AG08396 (cell line): Measurements from ENCODE around the gene COL16A1.

Source experiments
- DNase-seq: peaks from one replicate; pipeline ENCODE4 v3.0.0; 2012; ENCODE audit warnings: low spot score, mixed read lengths

Gene COL16A1

DNA sequence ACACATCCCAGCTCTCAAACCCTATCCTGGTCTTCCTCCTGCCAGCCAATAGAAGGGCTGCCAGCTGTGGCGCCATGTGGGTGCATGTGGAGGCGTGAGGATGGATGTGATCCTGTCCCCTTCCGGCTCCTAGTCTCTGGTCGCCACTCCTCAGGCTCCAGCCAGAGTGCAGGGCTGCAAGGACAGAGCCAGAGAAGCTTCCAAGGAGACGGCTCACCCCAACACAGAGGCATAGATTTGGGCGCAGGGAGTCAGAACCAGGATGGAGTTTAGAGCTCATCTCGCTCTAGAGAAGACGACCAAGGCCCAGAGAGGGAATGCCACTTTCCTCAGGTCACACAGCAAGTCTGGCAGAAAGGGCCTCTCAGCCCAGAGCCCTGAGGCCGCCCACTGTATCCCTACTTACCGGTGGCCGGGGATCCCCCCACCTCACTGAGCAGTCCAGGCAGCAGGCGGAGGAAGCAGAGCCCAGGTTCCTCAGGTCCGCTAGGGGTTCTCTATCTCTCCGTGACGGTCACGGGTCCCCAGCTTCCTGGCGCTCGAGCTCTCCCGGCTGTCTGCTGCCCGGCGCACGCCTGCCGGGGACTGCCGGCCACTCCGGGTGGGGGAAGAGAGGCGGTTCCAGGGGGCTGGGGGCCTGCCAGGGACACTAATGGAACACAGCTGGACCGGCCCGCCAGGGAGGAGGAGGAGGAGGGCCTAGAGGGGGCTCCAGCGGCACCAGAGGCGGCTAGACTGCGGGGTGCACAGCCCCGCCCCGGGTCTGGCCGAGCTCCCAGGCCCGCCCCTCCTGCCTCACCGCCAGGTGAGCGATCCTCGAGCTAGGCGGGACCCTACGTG lies at the start of gene COL16A1:
TSS of gene COL16A1 (minus strand) at position 587 of the 840 bp plus-strand sequence. CDS start 1,824 bp downstream, outside the sequence.
- DNase-seq = peak; percentile 83

DNA sequence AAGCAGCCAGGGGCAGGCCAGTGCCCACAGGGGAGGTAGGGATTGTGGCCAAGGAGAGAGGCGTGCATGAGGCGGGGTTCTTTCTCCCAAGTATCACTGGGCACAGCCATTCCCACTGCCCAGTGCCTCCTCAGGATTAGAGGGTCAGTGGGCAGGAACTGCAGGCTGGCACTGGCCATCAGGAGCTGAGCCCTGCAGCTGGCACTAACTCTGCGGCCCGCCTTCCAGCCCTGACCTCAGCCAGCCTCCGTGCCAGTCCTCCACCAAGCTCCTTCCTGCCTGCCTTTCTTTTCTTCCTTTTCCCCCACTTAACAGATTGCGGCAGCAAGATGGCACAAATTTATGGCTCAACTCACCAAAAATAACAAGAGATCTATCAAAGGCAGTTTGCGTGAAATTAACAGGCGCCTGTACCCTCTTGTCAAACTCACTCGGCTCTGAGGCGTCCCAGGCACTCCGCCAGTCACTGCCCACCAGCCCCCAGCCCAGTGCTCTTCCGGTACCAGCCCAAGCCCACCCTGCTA lies 49.2 kb upstream of the COL16A1 start:
- no peak for DNase-seq

DNA sequence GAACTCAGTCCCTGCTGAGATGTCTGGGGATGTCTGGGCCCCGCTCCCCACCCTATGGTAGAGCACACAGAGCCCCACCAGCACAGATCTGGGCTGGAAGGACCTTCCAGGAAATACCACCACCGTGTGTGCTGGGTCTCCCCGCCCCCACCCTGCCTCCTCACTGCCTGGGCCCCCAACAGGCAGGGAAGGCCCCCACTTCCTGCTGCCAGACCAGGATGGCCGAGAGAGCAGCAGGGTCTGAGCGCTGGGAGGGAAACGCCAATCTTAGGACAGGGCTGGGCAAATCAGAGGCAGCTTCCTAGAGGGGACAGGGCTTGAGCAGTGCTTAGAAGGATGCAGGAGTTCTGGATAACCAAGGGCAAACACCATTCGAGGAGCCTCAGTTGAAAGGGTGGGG lies 48.4 kb upstream of the COL16A1 start:
- no peak for DNase-seq

DNA sequence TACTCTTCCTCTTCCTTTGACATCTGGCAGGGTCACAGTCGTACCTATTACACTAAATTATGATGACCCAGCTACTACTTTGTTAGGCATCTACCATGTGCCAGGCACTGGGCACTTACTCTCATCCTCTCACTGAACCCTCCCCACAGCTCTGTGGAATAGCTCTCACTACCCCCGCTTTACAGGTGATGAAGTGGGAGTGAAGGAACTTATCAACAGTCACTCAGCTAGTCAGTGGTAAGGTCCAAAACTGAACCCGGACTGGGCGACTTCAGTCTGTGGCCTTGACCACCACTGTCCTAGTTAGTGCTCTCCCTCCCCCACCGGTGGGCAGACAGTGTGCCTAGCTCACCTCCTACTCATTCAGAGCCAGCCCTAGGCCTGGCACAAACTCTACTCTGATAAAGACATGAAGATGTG lies 48.0 kb upstream of the COL16A1 start:
- no peak for DNase-seq

DNA sequence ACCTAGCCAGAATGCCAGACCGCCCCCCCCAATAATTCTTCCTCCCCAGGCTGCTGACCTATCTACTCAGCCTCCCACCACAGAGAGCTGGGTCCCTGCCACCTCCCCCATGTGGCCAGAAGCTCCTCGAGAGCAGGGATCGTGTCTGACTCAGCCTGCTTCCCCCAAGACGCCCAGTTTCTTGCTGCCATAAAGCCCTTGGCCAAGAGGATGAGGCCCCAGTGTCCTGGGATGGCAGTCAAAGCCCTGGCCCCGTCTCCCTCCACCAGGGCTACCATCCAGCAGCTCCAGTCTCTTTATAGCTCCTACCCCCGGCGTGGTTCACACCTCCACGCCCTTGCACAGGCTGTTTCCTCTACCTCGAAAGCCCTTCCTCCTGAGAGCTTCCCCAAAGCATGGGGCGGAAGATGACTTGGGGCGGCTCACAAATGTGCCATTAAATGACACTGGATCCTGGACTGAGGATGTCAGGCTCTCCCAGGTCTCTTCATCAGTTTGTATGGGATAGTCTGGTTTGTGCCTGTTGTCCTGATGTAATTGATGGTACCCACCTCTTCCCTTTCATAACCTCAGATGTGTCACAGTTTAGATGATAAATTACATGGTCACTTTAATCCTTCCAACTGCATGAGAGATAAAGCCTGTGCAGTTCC lies 47.2 kb upstream of the COL16A1 start:
- DNase-seq = peak; percentile 66

DNA sequence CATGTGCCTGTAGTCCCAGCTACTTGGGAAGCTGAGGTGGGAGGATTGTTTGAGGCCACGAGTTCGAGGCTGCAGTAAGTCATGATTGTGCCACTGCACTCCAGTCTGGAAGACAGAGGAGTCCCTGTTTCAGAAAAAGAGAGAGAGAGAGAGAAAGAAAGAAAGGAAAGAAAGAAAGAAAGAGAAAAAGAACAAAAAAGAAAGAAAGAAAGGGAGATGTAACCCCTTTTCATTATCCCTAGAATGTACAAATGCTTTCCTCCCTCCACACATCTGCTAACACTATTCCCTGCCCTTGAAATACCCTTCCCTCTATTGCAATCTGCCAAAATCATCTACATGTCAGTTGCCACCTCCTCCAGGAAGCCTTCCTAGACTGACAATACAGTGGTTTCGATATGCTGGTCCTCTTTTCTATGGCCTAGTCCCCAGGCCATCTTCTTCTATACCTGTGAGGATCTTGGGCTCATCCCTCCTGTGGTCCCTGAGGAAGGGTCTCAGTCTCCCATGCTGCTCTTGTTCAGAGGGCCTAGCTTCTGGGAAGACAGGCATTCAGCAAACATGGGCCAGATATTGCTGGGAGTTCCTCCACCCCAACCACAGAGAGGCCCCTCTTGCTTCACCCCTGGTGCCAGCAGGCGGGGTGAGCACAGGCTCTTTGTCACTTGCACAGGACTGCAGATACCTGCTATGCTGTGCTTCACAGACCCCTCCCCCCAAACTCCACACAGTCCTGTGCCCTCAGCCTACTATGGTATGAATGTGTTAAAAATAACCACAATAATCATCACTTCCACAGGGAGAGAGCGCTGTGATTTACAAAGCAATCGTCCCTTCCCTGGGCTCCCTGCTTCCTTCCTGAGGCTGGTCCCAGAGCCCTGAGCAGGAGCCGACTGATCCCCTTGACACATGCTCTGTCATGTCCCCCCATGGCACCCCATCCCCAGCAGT lies 46.2 kb upstream of the COL16A1 start:
- DNase-seq = no peak

DNA sequence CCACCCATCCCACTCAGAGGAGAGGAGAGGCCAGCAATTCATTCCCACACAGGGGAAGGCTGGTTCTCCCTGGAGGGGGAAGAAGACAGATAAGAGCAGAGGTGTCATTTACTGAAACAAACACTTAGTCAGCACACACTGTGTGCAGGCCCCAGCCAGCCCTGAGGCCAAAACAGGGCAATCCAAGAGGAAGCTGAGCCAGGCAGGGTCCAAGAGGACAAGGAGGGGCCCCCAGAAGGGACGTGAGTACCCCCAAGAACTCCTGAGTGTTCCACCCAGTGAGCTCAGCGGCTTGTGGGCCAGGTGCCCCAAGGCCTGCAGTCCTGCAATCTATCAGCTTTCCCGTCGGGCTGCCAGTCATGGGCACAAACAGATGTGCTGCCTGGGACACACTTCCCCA lies 44.5 kb upstream of the COL16A1 start:
- DNase-seq = no peak

DNA sequence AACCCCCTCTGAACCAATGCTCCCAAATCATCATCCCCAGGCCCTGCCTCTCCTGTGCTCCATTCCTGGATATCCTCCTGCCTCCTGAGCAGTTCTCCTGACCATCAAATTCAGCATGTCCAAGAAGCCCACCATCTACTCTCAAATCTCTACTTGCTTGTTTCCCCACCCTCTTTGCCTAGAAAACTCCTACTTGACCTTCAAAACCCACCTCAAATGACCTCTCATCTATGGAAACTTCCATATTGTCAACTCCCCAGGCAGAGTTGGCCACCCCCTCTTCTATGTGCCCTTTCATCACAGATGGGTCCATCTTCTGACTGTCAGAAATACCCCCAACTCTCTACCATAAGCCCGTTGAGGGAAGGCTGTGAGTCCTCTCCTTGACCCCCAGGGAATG lies 43.5 kb upstream of the COL16A1 start:
- DNase-seq = no peak

DNA sequence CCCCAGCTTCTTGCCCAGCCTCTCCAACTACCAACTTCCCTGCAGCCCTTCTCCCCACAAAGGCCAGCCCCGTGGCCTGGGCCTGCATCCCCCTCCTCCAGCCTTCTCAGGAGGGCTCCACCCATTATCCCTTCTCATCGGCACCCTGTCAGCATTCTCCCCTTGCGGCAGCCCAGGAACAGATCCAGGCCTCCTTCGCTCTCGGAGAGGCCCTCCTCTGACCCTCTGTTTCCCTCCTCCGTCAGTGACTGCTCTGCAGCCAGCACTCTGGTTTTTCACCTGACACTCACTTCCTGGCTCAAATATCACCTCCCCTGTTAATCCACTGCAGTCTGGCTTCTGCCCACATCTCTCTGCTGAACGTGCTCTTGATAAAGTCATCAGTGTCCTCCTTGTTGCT lies 42.9 kb upstream of the COL16A1 start:
- no peak for DNase-seq

DNA sequence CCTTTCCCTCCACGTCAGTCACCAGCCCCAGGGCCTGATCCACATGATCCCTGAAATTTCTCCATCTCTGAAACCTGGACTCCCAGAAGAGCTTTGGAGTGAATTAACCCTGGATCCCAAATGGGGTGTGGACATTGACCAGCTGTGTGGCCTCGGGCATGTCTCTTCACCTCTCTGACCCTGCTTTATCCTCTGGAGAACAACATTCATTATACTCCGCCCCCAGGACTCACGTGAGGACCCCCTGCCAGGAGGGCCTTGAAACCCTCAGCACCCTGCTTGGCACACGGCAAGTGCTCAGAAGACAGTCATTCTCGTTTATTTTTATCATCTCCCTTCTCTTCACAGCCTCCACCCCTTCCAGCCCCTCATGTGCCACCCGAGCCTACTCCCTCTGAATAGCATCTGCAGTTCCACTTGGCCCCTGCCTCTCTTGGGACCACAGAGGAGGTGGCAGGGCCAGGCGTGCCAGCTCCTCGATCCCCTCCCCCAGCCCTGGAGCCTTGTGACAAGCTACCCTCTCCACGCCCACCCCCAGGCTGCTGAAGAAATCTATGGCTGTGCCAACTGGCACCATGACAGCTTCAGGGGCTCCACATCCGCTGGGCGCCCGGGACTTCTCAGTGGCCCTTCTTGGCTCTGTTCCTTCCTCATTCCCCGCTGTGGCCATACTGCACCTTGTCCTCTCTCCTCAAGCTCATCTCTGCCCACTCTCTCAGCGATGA lies 42.3 kb upstream of the COL16A1 start:
- no peak for DNase-seq

DNA sequence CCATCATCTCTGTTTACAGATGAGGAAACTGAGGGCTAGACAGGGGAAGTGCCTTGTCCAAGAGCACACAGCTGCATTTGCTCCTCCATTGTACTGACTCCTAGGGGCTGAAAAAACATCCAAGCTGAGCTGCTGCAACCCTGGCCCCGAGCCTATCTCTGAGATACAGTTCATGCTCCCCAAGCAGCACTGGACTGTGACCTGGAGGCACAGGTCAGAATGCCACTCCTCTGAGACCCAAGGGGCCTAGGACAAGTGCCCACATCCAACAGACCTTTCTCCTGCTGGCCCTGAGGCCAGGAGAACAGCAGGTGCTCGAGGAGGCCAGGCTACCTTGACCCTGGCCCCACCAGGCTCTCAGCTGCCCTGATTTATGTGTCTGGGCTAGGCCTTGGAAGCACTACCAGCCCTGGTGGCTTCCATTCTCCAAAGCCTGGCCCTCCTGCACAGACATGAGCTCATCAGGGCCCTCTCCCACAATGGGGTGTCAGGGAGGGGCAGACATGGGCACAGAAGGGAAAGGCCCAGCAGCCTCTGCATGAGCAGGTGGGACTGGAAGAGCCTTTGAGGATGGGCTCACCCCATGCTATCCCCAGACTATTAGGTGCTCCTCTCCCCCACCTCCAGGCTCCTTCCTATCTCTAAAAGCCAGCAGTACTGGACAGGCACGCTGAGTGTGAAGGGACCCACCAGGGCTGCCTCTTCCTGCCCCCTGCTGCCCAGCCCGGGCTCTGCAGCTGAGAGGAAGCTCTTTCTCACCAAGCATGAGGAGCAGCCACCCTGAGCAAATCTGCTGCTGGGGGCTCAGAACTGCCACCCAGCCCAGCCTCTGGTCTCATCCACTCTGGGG lies 41.5 kb upstream of the COL16A1 start:
- peak; percentile 92 for DNase-seq

DNA sequence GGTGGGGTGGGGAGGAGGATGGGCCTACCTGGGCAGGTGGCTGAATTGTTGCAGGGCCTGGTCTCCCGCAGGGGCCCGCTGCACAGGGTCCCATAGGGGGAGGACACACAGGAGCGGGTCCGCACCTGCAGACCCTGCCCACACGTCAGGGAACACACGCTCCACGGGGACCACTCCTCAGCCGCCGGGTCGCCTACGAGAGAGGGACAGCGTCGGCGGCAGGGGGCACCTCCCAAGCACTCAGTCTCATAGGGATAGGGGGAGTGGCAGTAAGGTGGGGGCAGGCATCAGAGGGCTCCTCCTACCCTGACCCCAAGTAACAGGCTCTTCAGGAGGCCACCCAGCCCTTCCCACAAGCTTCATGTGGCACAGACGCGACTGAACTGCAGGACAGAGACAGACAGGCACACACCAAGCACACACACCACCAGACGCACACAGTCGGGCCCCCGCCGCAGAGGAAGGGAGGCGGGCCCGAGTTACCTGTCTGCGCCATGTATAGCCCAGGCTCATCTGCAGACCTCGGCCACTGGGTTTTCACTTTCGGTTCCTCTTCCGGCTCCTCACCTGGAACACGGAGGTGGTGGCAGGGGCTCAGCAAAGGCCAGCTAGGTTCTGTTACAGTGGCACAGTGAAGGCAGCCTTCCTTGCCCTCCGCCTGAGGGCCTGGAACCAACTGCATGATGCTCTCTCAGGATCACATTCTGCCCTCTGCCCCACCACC lies 40.5 kb upstream of the COL16A1 start:
- no peak for DNase-seq

DNA sequence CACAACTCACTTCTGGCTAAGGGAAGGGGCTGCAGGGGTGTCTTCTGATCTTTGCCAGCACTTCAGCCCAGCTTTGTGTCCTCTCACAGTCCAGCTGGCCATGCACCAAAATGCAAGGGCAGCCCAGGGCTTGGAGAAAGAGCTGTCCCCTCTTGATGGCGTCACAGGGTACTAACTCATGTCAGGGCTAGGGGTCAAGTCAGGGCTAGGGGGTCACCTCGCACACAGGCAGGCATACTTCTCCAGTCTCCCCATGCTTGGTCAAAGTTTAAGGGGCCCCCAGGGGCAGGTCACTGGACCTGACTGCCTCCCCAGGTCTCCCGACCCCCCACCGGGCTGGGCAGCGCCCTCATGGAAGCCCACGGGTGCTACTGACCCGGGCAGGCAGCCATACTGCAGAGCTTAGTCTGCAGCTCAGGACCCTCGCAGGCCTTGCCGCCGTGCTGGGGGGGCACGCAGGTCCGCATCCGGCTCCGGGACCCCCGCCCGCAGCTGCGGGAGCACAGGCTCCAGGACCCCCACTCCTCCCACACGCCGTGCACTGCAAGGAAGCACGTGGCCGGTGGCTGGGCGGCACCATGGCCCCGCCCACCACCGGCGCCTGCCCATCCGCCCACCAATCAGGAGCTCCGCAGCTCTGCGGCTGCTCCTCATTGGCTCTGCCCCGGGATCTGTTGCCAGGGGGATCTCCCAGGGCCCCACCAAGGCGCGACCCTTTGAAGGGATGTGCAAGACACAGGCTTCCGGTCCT lies 38.8 kb upstream of the COL16A1 start:
- no peak for DNase-seq

DNA sequence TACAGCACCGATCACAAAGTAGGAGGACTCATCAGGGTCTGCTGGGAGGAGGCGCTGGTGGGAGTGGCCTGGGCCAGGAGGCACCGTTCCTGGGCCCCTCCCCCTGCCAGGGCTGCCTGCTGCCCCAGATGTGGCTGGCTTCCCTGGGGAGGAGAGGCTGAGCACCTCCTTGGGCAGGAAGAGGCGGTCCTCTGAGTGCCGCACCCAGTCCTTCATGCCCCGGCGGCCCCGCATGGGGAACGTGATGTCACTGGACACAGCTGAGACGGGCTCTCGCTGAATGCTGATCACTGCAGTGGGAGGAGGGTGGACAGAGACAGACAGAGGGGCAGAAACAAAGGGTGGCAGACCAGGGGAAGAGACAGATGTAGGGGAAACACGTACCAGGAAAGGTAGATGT lies 35.5 kb upstream of the COL16A1 start:
- no peak for DNase-seq

DNA sequence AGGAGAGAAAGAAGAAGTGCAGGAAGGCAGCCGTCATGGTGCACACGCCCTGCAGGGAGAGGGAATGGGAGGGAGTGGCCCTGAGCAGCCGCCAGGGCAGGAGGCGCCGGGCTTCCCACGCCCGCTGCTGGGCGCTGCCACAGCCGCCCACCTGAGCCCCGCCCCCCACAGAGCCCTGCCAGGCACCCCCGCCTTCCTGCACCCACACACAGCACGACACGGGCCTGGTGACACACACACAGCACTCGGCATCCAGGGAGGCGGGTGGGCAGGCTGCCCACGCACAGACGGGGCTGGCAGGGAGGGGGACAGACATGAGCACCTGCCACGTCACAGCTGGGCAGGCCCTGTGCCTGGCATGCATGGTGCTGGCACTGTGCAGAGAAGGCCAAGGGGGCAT lies 32.9 kb upstream of the COL16A1 start:
- no peak for DNase-seq

DNA sequence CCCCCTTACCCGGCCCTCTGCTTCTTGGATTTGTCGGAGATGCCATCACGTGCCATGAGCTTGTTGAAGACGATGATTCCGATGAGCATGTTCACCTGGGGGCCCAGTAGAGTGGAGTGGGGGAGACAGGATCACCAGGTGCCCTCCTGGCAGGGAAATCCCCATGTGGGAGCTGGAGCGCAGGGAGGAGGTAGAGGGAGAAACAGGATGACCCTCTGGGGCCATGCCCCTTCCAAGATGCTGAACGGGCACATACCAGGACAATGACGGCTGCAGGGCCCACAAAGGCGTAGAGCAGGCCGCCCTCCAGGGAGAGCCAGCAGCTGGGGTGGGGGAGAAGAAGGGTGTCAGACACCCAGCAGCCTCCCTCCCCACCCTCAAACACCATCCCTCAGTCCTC lies 31.8 kb upstream of the COL16A1 start:
- no peak for DNase-seq

DNA sequence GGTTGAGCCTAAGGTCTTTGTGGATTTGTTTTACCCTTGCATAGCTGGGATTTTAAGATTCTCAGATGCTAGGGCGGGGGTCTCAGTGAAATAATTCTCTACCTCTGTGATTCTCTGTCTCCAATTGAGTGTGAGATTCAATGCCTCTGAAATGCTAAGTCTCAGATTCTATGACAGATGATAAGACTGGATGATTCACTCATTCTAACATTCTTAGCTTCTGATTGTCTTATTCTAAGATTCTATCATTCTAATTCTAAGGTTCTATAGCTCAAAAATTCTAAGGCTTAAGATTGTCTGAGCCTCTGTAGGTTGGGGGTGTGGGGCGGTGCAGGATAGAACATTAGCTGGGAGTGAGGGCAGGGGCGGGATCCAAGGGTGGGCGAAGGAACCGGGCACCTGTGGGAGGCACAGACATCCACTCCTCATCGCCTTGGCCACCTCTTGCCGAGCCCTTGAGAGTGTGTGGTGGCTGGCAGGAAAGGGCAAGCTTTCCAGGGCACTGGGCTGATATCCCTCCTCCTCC lies 30.8 kb upstream of the COL16A1 start:
- peak; percentile 83 for DNase-seq

DNA sequence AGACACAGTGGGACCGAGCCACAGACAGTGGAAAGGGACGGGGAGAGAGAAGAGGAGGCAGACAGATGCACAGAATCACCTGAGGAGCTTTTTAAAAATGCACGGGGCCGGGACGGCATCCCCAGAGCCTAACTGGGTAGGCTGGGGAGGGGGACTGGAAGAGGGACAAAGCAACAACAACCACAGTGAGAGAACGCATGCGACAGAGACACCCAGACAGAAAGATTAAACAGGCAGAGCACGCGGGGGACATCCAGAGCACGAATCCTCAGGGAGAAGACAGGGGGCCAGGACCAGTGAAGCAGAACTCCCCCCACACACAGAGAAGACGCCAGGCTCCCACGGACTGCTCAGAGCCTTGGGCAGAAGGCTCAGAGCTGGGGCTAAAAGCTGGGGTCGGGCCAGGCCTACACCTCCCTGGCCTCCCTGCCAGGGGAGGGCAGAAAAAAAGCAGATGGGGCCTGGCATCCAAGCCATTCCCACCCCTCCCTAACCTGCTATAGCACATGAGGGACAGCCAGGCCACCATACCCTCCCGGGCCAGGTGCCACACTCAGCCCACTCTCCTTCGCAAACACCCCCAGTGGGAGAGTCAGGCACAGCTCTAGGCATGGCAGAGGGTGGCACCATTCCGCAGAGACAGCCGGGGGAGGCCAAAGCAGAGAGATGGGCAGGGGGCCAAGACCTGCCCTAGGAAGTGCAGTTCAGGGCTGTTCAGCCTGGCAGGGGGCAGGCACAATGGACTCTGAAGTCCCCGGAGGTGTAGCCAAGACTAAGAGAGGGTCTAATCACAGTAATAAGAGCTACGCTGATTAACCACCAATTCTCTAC lies 29.8 kb upstream of the COL16A1 start:
- DNase-seq = no peak
